ENCODE data around the gene TCF21.
"Not testable (repeated sequence)": the region's sequence is repeated elsewhere in the genome, so short reads cannot be mapped to it uniquely, and the experiment has no call there.

TCF21 gene

DNA sequence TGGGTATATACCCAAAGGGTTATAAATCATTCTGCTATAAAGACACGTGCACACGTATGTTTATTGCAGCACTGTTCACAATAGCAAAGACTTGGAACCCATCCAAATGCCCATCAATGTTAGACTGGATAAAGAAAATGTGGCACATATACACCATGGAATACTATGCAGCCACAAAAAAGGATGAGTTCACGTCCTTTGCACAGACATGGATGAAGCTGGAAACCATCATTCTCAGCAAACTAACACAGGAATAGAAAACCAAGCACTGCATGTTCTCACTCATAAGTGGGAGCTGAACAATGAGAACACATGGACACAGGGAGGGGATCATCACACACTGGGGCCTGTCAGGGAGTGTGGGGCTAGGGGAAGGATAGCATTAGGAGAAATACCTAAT, 47.4 kb downstream of the TCF21 start:
- DNase-seq = not testable (repeated sequence)

DNA sequence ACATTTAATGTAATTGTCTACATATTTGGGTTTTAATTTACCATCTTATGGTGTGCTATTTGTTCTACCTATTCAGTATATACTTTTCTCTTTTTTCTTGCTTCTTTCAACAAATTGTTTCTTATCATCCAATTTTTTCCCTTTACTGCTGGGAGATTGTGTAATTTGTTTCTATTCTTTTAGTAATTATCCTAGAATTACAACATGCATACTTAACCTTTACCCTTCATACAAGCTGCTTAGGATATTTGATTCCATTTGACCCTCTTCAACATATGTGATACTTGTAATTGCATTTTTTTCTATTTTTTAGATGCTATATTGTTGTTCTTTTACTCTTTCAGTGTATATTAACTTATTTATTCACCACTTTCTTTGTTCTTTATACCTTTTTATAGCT, 49.0 kb downstream of the TCF21 start:
- no peak for DNase-seq

DNA sequence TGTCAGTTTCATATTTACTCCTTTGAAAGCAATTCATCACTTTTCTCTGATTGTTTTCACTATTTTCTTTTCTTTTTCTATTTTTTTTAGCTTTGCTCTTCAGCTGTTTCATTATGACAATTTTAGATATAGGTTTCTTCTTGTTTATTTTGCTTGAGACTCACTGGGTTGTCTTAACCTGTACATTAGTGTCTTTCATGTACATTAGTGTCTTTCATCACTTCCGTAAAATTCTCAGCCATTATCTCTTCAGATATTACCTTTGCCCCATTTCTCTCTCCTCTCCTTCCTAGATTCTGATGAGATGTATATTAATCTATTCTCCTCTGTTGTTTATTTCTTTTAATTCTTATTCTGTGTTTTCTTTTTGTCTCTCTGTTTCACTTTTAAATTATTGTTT, 49.6 kb downstream of the TCF21 start:
- no peak for DNase-seq

DNA sequence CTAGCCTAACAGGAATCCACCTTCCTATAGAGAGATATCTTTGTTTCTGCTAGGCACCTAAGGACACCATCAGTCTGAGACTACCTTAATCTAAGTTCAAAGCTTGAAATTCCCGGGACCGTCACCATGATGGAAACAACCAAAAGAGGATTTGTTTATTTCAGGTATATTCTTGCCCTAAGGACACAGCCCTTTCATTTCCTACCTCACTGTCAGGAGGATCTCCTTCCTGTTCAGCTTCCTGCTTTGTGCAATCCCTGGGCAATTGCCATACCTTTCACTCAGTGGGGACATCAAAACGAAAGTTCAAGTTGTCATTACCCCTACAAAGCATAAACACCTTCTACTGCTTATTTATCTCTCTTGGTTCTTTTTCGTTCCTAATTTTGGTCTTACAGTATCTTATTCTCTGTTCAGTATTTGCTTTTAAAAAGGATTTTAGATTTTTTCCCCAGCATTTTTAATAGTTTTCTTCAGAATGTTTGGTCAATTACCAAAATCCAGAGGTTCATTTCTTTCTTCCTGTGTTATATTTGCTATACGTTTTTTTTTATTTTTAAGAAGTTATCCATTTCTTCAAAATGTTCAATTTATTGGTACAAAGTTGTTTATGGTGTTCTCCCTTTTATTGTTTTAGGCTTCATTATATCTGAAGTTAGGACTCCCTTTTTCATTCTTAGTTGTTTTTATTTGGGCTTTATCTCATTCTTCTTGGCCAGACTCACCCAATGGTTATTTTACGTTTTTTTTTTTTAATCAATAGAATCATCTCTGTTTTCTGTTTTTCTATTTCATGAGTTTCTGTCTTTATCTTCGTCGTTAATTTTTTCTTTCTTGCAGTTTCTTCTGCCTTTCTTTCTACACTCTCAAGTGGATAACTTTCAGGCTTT, 51.1 kb downstream of the TCF21 start:
- DNase-seq = no peak

All from activated CD4-positive, alpha-beta T cell treated with anti-CD3 and anti-CD28 coated beads for 4 hours (primary cell).